HFFc6 (cell line): Measurements from ENCODE around the gene GPR162. TPM values are rescaled to one million over a fixed set of nuclear protein-coding genes. Genes with fewer than 3 reads are reported as not detected.

Experiments
- DNase-seq: peaks from one replicate; pipeline ENCODE4 v3.0.0-alpha.2; 2018
- H3K27ac Mint-ChIP-seq: 2 replicates; pipeline ENCODE4 v1.8.0; 2020; ENCODE audit warnings: mild to moderate bottlenecking, mixed read lengths
- H3K27me3 Mint-ChIP-seq: 2 replicates; pipeline ENCODE4 v1.8.0; 2021; ENCODE audit warnings: mild to moderate bottlenecking, moderate library complexity, mixed read lengths; ENCODE audit not compliant: insufficient read depth
- H3K36me3 Mint-ChIP-seq: 2 replicates; pipeline ENCODE4 v1.8.0; 2021; ENCODE audit warnings: low read depth, mixed read lengths
- H3K4me1 Mint-ChIP-seq: 2 replicates; pipeline ENCODE4 v1.8.0; 2020; ENCODE audit warnings: low read depth, mixed read lengths
- H3K4me3 Mint-ChIP-seq: 2 replicates; pipeline ENCODE4 v1.8.0; 2020; ENCODE audit warnings: mild to moderate bottlenecking, moderate library complexity, mixed read lengths
- H3K9me3 Mint-ChIP-seq: 2 replicates; pipeline ENCODE4 v1.8.0; 2020; ENCODE audit warnings: mild to moderate bottlenecking, mixed read lengths
- CTCF ChIP-seq: fragments of 200-600 bp; sonication (generic); IDR thresholded peaks from 2 replicates; pipeline ENCODE4 v1.5.0; 2021; ENCODE audit warnings: antibody characterized with exemption, mild to moderate bottlenecking
- total RNA-seq, 6 experiments: library from RNA; stranded (reverse); fragmentation: NEBNext Ultra II Directional; extraction: Animal tissue kit (Norgen Biotek cat#: 25700); gene quantifications; 2 replicates in 1 of 6; 3 replicates in 5 of 6; pipeline ENCODE4 v1.2.3, GENCODE V29; 2021

Gene GPR162
- total RNA-seq, 6 experiments from 2014 or later: 0.78 to 3.1 (median 2.6) TPM

GRCh38 chr12:6790496-6791150, 31.0 kb upstream of the GPR162 start:
- TF ChIP-seq CTCF: no peak
- H3K4me3 Mint-ChIP-seq: no peak overlapping the region
- H3K9me3 Mint-ChIP-seq: no peaks in the 10 kb centered on the region

GRCh38 chr12:6791931-6792520, 29.6 kb upstream of the GPR162 start:
- no peak for DNase-seq
- Mint-ChIP-seq H3K4me1 (peaks cover 18% of the 10 kb centered on the region), H3K4me3 (no peak overlapping the region), H3K27me3 (peaks cover 31% of the 10 kb centered on the region), H3K36me3 (no peaks in the 10 kb centered on the region), H3K9me3 (no peaks in the 10 kb centered on the region), H3K27ac (no peak overlapping the region)
- no peak for TF ChIP-seq CTCF

More at GRCh38 chr12:6790496-6791150, 31.0 kb upstream of the GPR162 start:
- peaks cover 20% of the 10 kb centered on the region for H3K27me3 Mint-ChIP-seq
- H3K27ac Mint-ChIP-seq: no peak overlapping the region
- peaks cover 18% of the 10 kb centered on the region for H3K4me1 Mint-ChIP-seq
- H3K36me3 Mint-ChIP-seq: no peaks in the 10 kb centered on the region
- no peak for DNase-seq

GRCh38 chr12:6792522-6793201, 29.0 kb upstream of the GPR162 start:
- no peaks in the 10 kb centered on the region for H3K9me3 Mint-ChIP-seq
- H3K4me3 Mint-ChIP-seq: peak overlapping the region; percentile 50
- H3K36me3 Mint-ChIP-seq: no peaks in the 10 kb centered on the region
- H3K4me1 Mint-ChIP-seq: peaks cover 18% of the 10 kb centered on the region
- H3K27ac Mint-ChIP-seq: no peak overlapping the region
- DNase-seq: no peak
- no peak for TF ChIP-seq CTCF
- peaks cover 31% of the 10 kb centered on the region for H3K27me3 Mint-ChIP-seq

- TF ChIP-seq CTCF: no peak
- Mint-ChIP-seq H3K27ac (no peak overlapping the region), H3K4me3 (no peak overlapping the region), H3K36me3 (no peaks in the 10 kb centered on the region), H3K4me1 (peaks cover 10% of the 10 kb centered on the region), H3K27me3 (peaks cover 41% of the 10 kb centered on the region), H3K9me3 (no peaks in the 10 kb centered on the region)
- no peak for DNase-seq
Observed at GRCh38 chr12:6795088-6795487, 26.5 kb upstream of the GPR162 start.

GRCh38 chr12:6796576-6796975, 25.0 kb upstream of the GPR162 start:
- Mint-ChIP-seq H3K36me3 (no peaks in the 10 kb centered on the region), H3K4me1 (peaks cover 10% of the 10 kb centered on the region), H3K9me3 (no peaks in the 10 kb centered on the region), H3K4me3 (no peak overlapping the region), H3K27ac (no peak overlapping the region), H3K27me3 (peaks cover 42% of the 10 kb centered on the region)
- DNase-seq: no peak
- no peak for TF ChIP-seq CTCF
